Osteocyte (in vitro differentiated cells): ENCODE measurements around the gene DIP2C. TPM values are rescaled to one million over a fixed set of nuclear protein-coding genes. Genes with fewer than 3 reads are reported as not detected.

Source experiments
- DNase-seq: peaks from one replicate; pipeline ENCODE4 v3.0.0; 2021; ENCODE audit warnings: mixed read lengths; ENCODE audit not compliant: unreplicated experiment; ENCODE audit errors: extremely low spot score
- H3K27ac Mint-ChIP-seq: one replicate; pipeline ENCODE4 v1.8.0; 2021; ENCODE audit warnings: mild to moderate bottlenecking, mixed read lengths; ENCODE audit not compliant: unreplicated experiment
- H3K27me3 Mint-ChIP-seq: one replicate; pipeline ENCODE4 v1.8.0; 2021; ENCODE audit warnings: mixed read lengths; ENCODE audit not compliant: unreplicated experiment
- H3K36me3 Mint-ChIP-seq: one replicate; pipeline ENCODE4 v1.8.0; 2021; ENCODE audit warnings: mixed read lengths; ENCODE audit not compliant: unreplicated experiment
- H3K4me1 Mint-ChIP-seq: one replicate; pipeline ENCODE4 v1.8.0; 2021; ENCODE audit warnings: mixed read lengths; ENCODE audit not compliant: unreplicated experiment
- H3K4me3 Mint-ChIP-seq: one replicate; pipeline ENCODE4 v1.8.0; 2021; ENCODE audit warnings: mild to moderate bottlenecking, moderate library complexity, mixed read lengths; ENCODE audit not compliant: unreplicated experiment
- H3K9me3 Mint-ChIP-seq: one replicate; pipeline ENCODE4 v1.8.0; 2021; ENCODE audit warnings: mixed read lengths; ENCODE audit not compliant: unreplicated experiment
- total RNA-seq: library from RNA; stranded (reverse); gene quantifications from 2 replicates; pipeline ENCODE4 v1.2.1, GENCODE V29; 2021
- TF ChIP-seq, protein P1 (sequence below): fragments of 200-600 bp; sonication (generic); IDR thresholded peaks from 2 replicates; pipeline ENCODE4 v1.5.0; 2021; ENCODE audit warnings: antibody characterized with exemption, mild to moderate bottlenecking, moderate library complexity

DIP2C gene
- total RNA-seq, 1 donor from 2014 or later: 36.8 TPM

- TF ChIP-seq, protein P1, sequence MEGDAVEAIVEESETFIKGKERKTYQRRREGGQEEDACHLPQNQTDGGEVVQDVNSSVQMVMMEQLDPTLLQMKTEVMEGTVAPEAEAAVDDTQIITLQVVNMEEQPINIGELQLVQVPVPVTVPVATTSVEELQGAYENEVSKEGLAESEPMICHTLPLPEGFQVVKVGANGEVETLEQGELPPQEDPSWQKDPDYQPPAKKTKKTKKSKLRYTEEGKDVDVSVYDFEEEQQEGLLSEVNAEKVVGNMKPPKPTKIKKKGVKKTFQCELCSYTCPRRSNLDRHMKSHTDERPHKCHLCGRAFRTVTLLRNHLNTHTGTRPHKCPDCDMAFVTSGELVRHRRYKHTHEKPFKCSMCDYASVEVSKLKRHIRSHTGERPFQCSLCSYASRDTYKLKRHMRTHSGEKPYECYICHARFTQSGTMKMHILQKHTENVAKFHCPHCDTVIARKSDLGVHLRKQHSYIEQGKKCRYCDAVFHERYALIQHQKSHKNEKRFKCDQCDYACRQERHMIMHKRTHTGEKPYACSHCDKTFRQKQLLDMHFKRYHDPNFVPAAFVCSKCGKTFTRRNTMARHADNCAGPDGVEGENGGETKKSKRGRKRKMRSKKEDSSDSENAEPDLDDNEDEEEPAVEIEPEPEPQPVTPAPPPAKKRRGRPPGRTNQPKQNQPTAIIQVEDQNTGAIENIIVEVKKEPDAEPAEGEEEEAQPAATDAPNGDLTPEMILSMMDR: no peak
- Mint-ChIP-seq H3K4me3 (no peak overlapping the region), H3K27me3 (no peaks in the 10 kb centered on the region), H3K4me1 (peaks cover 2% of the 10 kb centered on the region), H3K36me3 (peaks cover 29% of the 10 kb centered on the region), H3K27ac (no peak overlapping the region), H3K9me3 (no peaks in the 10 kb centered on the region)
- DNase-seq: no peak
Measured at GRCh38 chr10:390449-391100, 298.9 kb downstream of the DIP2C start.

DNA sequence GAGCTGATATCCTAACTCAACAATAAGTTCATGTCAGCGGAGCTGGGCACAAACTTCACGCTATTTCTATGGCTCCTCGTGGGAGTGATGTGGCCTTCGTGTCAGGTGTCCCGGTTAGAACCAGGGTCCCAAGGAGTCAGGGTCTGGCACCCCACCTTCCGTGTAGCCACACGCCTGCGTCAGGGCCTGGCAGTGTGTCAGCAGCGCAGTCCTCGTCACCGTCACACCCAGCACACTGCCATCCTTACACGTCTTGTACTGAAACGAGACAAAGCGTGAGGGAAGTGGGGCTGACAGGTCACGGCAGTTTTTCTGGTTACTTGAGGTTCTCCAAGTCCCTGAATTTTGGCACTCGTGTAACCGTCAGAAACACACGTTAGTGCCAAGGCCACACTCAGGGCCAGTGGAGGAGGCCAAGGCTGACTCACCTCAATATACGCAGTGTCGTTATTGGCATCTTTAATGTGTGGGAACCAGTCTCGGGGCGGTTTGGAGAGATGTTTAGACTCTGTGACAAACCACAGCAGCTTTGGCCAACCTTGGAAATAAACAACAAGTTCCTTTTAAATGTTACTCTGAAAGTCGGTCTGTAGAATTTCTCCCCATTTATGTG lies 299.5 kb downstream of the DIP2C start:
- Mint-ChIP-seq H3K4me3 (no peak overlapping the region), H3K27ac (no peak overlapping the region), H3K36me3 (peaks cover 32% of the 10 kb centered on the region), H3K27me3 (no peaks in the 10 kb centered on the region), H3K4me1 (peaks cover 2% of the 10 kb centered on the region), H3K9me3 (no peaks in the 10 kb centered on the region)
- no peak for DNase-seq
- TF ChIP-seq, protein P1: no peak

- Mint-ChIP-seq H3K9me3 (no peaks in the 10 kb centered on the region), H3K4me3 (no peak overlapping the region), H3K27ac (no peak overlapping the region), H3K36me3 (peaks cover 32% of the 10 kb centered on the region), H3K27me3 (no peaks in the 10 kb centered on the region), H3K4me1 (peaks cover 2% of the 10 kb centered on the region)
- no peak for DNase-seq
- TF ChIP-seq, protein P1: no peak
Measured at GRCh38 chr10:389261-389790, 300.1 kb downstream of the DIP2C start.

- no peak for DNase-seq
- Mint-ChIP-seq H3K4me1 (peaks cover 2% of the 10 kb centered on the region), H3K4me3 (no peak overlapping the region), H3K36me3 (peaks cover 35% of the 10 kb centered on the region), H3K27me3 (no peaks in the 10 kb centered on the region), H3K9me3 (no peaks in the 10 kb centered on the region), H3K27ac (no peak overlapping the region)
- TF ChIP-seq, protein P1: no peak
Measured at GRCh38 chr10:388661-389045, 300.8 kb downstream of the DIP2C start.

DNA sequence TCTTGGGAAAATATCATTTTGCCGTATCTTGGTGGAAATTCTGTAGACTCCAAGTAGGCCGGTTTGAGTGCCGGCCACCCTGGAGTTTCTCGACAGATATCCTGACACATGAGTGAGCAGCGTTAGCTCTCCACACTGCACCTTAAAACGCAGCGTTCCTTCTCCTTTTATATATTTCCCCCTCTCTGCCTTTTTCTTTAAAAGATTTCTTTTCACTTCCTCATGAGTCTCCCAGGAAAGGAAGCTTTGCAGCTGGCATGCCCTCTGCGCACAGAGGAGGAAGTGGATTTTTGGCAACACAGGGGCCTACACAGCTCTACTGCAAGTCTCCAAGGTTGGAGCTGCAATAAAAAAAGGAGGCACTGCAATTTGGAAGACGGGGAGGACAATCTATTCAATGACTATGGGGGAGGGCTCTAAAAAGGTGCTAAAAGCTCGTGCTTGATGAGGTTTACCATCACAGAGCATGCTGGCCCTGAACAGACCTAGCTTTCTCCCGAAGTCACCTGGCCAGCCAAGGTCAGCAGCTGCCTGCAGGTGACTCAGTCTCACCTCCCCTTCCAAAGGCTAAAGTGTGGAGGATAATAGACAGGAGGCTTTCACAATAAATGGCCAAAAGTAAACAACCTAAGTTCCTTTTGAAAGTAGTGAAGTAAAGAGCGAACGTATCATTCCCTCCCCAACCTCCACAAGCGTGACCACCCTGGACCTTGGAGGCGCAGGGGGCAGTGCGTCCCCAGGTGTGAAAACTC lies 301.4 kb downstream of the DIP2C start:
- Mint-ChIP-seq H3K27me3 (no peaks in the 10 kb centered on the region), H3K4me3 (no peak overlapping the region), H3K27ac (no peak overlapping the region), H3K36me3 (peaks cover 38% of the 10 kb centered on the region), H3K9me3 (no peaks in the 10 kb centered on the region), H3K4me1 (peaks cover 2% of the 10 kb centered on the region)
- DNase-seq: no peak
- TF ChIP-seq, protein P1: no peak
